Prostate gland (tissue), 2 donors: Measurements from ENCODE around the gene PLIN1. TPM values are rescaled to one million over a fixed set of nuclear protein-coding genes. Genes with fewer than 3 reads are reported as not detected.

Source experiments
- DNase-seq: peaks from one replicate; pipeline ENCODE4 v3.0.0-alpha.2; 2019; ENCODE audit warnings: low spot score
- H3K27ac ChIP-seq, 2 donors: fragments of 200-600 bp; sonication (generic); 2 replicates each; pipeline ENCODE4 v1.5.1; 2017 to 2019
- H3K27me3 ChIP-seq: fragments of 200-600 bp; sonication (generic); replicated peaks from 2 replicates; pipeline ENCODE4 v1.5.1; 2019; ENCODE audit not compliant: insufficient read depth
- H3K36me3 ChIP-seq, 2 donors: fragments of 200-600 bp; sonication (generic); 1 replicate in 1 of 2; 2 replicates in 1 of 2; pipeline versions ENCODE4 v1.5.1 to v1.8.1; 2017 to 2019
- H3K4me1 ChIP-seq: fragments of 200-600 bp; sonication (generic); replicated peaks from 2 replicates; pipeline ENCODE4 v1.5.1; 2019
- H3K4me3 ChIP-seq, 2 donors: fragments of 200-600 bp; sonication (generic); 2 replicates each; pipeline ENCODE4 v1.5.1; 2017 to 2019
- H3K9me3 ChIP-seq: fragments of 200-600 bp; sonication (generic); 2 replicates; pipeline ENCODE4 v1.5.1; 2017
- POLR2A ChIP-seq: fragments of 450-650 bp; IDR thresholded peaks from one replicate; pipeline ENCODE4 v1.6.1; 2016; ENCODE audit warnings: antibody characterized with exemption, mild to moderate bottlenecking
- POLR2AphosphoS5 ChIP-seq: sonication (generic); formaldehyde crosslinking; IDR thresholded peaks from one replicate; pipeline ENCODE4 v1.6.1; 2017; ENCODE audit warnings: antibody characterized with exemption
- WGBS: methylation state at CpG from one replicate; pipeline ENCODE4 v1.1.5; 2018; 5-methylcytosine and 5-hydroxymethylcytosine counted together
- intact Hi-C: fragments of 100-400 bp; cut with DNase I; formaldehyde crosslinking; loops from one replicate; pipeline ENCODE4 v1.14.2; 2022
- total RNA-seq, 2 donors: library from RNA; depleted of rRNA; stranded (reverse); fragments of >200 nt; gene quantifications; one replicate each; pipeline ENCODE4 v1.1.0, GENCODE V29; 2016
- TF ChIP-seq, protein P1 (sequence below), 4 experiments: fragments of 200-600 bp in 2 of 4; fragments of 450-650 bp in 2 of 4; sonication (generic) in 2 of 4; IDR thresholded peaks; 1 replicate in 3 of 4; 2 replicates in 1 of 4; pipeline ENCODE4 v1.5.1; 2016 to 2019; ENCODE audit warnings: antibody characterized with exemption in 4 of 4, mild to moderate bottlenecking in 2 of 4, moderate library complexity in 2 of 4

PLIN1 gene
- total RNA-seq, 2 donors from 2014 or later: 1.5 to 3.6 TPM

GRCh38 chr15:89646416-89647141 is 32.6 kb downstream of the PLIN1 start:
- Histone ChIP-seq H3K36me3 (no peaks in the 10 kb centered on the region), H3K4me1 (no peaks in the 10 kb centered on the region), H3K27ac (no peak overlapping the region), H3K4me3 (no peak overlapping the region), H3K27me3 (no peaks in the 10 kb centered on the region), H3K9me3 (no peaks in the 10 kb centered on the region)
- WGBS: 86% methylated on average over 20 of the region's 22 CpGs
- no peak for DNase-seq
- TF ChIP-seq, protein P1, sequence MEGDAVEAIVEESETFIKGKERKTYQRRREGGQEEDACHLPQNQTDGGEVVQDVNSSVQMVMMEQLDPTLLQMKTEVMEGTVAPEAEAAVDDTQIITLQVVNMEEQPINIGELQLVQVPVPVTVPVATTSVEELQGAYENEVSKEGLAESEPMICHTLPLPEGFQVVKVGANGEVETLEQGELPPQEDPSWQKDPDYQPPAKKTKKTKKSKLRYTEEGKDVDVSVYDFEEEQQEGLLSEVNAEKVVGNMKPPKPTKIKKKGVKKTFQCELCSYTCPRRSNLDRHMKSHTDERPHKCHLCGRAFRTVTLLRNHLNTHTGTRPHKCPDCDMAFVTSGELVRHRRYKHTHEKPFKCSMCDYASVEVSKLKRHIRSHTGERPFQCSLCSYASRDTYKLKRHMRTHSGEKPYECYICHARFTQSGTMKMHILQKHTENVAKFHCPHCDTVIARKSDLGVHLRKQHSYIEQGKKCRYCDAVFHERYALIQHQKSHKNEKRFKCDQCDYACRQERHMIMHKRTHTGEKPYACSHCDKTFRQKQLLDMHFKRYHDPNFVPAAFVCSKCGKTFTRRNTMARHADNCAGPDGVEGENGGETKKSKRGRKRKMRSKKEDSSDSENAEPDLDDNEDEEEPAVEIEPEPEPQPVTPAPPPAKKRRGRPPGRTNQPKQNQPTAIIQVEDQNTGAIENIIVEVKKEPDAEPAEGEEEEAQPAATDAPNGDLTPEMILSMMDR (IDR thresholded peaks at IDR 0.05): no peak
- TF ChIP-seq POLR2AphosphoS5 (no peak), POLR2A (no peak)
- intact Hi-C loops: loop anchor here (10.0 kb wide), 1 partner anchor 98 kb away; no protein-coding TSS in a partner anchor

DNA sequence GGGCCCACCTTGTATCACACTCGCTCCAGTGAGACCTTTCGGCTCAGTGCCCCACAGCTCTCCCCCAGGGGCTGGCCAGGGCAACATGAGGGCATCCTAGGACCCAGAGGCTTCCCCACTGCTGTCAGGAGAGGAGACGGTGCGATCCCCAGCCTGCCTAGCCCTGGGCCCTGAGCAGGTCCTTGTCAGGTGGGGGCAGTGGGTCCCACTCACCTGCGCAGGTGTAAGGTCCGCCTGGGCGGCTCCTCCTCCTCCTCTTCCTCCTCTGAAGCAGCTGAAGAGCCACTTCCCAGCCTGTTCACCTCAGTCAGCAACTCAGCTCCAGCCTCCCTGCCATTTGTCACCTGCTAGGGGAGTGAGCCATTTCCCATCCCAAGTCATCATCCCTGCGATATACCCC is 33.5 kb downstream of the PLIN1 start:
- Histone ChIP-seq H3K36me3 (no peaks in the 10 kb centered on the region), H3K4me3 (no peak overlapping the region), H3K27ac (no peak overlapping the region), H3K9me3 (no peaks in the 10 kb centered on the region), H3K4me1 (no peaks in the 10 kb centered on the region), H3K27me3 (no peaks in the 10 kb centered on the region)
- DNase-seq: no peak
- TF ChIP-seq POLR2A: no peak
- TF ChIP-seq POLR2AphosphoS5: no peak
- TF ChIP-seq, protein P1 (IDR thresholded peaks at IDR 0.05): no peak
- intact Hi-C loops: loop anchor here (10.0 kb wide), 1 partner anchor 99 kb away; no protein-coding TSS in a partner anchor
- 97% methylated on average over 6 of the region's 8 CpGs for WGBS

- H3K4me1 ChIP-seq: no peaks in the 10 kb centered on the region
- no peak overlapping the region for H3K27ac ChIP-seq
- DNase-seq: no peak
- no peak overlapping the region for H3K4me3 ChIP-seq
- H3K9me3 ChIP-seq: no peaks in the 10 kb centered on the region
- TF ChIP-seq POLR2AphosphoS5: no peak
- WGBS: 96% methylated on average over 13 of the region's 16 CpGs
- intact Hi-C loops: loop anchor here (10.0 kb wide), 1 partner anchor 103 kb away; no protein-coding TSS in a partner anchor
- no peaks in the 10 kb centered on the region for H3K36me3 ChIP-seq
- H3K27me3 ChIP-seq: no peaks in the 10 kb centered on the region
These were observed 37.1 kb downstream of the PLIN1 start for GRCh38 chr15:89642106-89642505.

DNA sequence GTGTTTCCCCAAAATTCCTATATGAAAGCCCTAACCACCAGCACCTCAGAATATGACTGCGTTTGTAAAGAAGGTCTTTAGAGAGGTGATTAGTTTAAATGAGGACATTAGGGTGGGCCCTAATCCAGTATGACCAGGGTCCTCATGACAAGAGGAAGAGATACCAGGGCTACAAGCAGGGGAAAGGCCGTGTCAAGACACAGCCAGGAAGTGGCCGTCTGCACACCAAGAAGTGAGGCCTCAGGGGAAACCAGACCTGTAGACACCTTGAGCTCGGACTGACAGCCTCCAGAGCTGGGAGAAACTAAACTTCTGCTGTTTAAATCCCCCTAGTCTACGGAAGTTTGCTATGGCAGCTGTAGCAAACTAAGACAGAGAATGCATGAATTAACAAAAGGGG is 38.1 kb downstream of the PLIN1 start:
- H3K4me3 ChIP-seq: no peak overlapping the region
- no peaks in the 10 kb centered on the region for H3K4me1 ChIP-seq
- intact Hi-C loops: loop anchor here (10.0 kb wide), 1 partner anchor 104 kb away; no protein-coding TSS in a partner anchor
- H3K27ac ChIP-seq: no peak overlapping the region
- H3K27me3 ChIP-seq: no peaks in the 10 kb centered on the region
- TF ChIP-seq POLR2AphosphoS5: no peak
- TF ChIP-seq POLR2A: no peak
- TF ChIP-seq, protein P1 (IDR thresholded peaks at IDR 0.05): no peak
- no peaks in the 10 kb centered on the region for H3K36me3 ChIP-seq
- 89% methylated on average over 5 of the region's 5 CpGs for WGBS
- DNase-seq: no peak
- H3K9me3 ChIP-seq: no peaks in the 10 kb centered on the region

- H3K4me1 ChIP-seq: no peaks in the 10 kb centered on the region
- H3K9me3 ChIP-seq: no peaks in the 10 kb centered on the region
- no peak overlapping the region for H3K27ac ChIP-seq
- no peak overlapping the region for H3K4me3 ChIP-seq
- H3K27me3 ChIP-seq: no peaks in the 10 kb centered on the region
- no peaks in the 10 kb centered on the region for H3K36me3 ChIP-seq
- intact Hi-C loops: loop anchor here (10.0 kb wide), 1 partner anchor 105 kb away; no protein-coding TSS in a partner anchor
- 99% methylated on average over 5 of the region's 5 CpGs for WGBS
- TF ChIP-seq POLR2AphosphoS5: no peak
- no peak for TF ChIP-seq POLR2A
- TF ChIP-seq, protein P1 (IDR thresholded peaks at IDR 0.05): no peak
- no peak for DNase-seq
These were observed 38.9 kb downstream of the PLIN1 start for GRCh38 chr15:89640245-89640644.
